GM23338 (cell line): ENCODE measurements around the gene TNFAIP3. TPM values are rescaled to one million over a fixed set of nuclear protein-coding genes. Genes with fewer than 3 reads are reported as not detected.

Experiments used
- ATAC-seq: fragments of 200-7000 bp; cut with Tn5 transposase; 3 replicates; pipeline ENCODE4 v1.9.1; 2020
- DNase-seq: peaks from one replicate; pipeline ENCODE4 v3.0.0-alpha.2; 2015; ENCODE audit warnings: low spot score
- H2AFZ ChIP-seq: fragments of 200-600 bp; sonication (generic); 2 replicates; pipeline ENCODE4 v1.8.0; 2016; ENCODE audit warnings: antibody characterized with exemption, mild to moderate bottlenecking, moderate library complexity
- H3F3A ChIP-seq: fragments of 200-600 bp; sonication (generic); replicated peaks from 2 replicates; pipeline ENCODE4 v1.8.0; 2017; ENCODE audit warnings: antibody characterized with exemption, mixed run types, low read depth
- H3K27ac ChIP-seq: fragments of 200-600 bp; sonication (generic); 2 replicates; pipeline ENCODE4 v1.6.1; 2016; ENCODE audit warnings: low read depth
- H3K27me3 ChIP-seq: fragments of 200-600 bp; sonication (generic); 2 replicates; pipeline ENCODE4 v1.8.0; 2016; ENCODE audit warnings: mild to moderate bottlenecking, mixed run types, moderate library complexity; ENCODE audit not compliant: insufficient read depth
- H3K36me3 ChIP-seq: fragments of 200-600 bp; sonication (generic); 2 replicates; pipeline ENCODE4 v1.8.0; 2016; ENCODE audit warnings: mild to moderate bottlenecking; ENCODE audit not compliant: insufficient read depth
- H3K4me1 ChIP-seq: fragments of 200-600 bp; sonication (generic); 2 replicates; pipeline ENCODE4 v1.8.0; 2016; ENCODE audit warnings: mild to moderate bottlenecking, moderate library complexity; ENCODE audit not compliant: insufficient read depth
- H3K4me2 ChIP-seq: fragments of 200-600 bp; sonication (generic); 2 replicates; pipeline ENCODE4 v1.7.1; 2017; ENCODE audit warnings: mixed run types
- H3K4me3 ChIP-seq: fragments of 200-600 bp; sonication (generic); 2 replicates; pipeline ENCODE4 v1.6.1; 2016; ENCODE audit warnings: mixed run types
- H3K79me2 ChIP-seq: fragments of 200-600 bp; sonication (generic); replicated peaks from 2 replicates; pipeline ENCODE4 v1.8.0; 2017; ENCODE audit warnings: mild to moderate bottlenecking; ENCODE audit not compliant: insufficient read depth
- H3K9me2 ChIP-seq: fragments of 200-600 bp; sonication (generic); 2 replicates; pipeline ENCODE4 v1.8.0; 2017; ENCODE audit not compliant: insufficient read depth
- H4K20me1 ChIP-seq: fragments of 200-600 bp; sonication (generic); replicated peaks from 2 replicates; pipeline ENCODE4 v1.8.0; 2017; ENCODE audit warnings: mild to moderate bottlenecking; ENCODE audit not compliant: insufficient read depth
- H3K27ac Mint-ChIP-seq: 2 replicates; pipeline ENCODE4 v1.8.0; 2020; ENCODE audit warnings: inconsistent platforms, mild to moderate bottlenecking, moderate library complexity, mixed read lengths
- H3K27me3 Mint-ChIP-seq: 3 replicates; pipeline ENCODE4 v1.8.0; 2022; ENCODE audit warnings: low read depth, mild to moderate bottlenecking, moderate library complexity, mixed read lengths, inconsistent platforms; ENCODE audit not compliant: insufficient read depth, poor library complexity
- H3K36me3 Mint-ChIP-seq: 3 replicates; pipeline ENCODE4 v1.8.0; 2021; ENCODE audit warnings: low read depth, mild to moderate bottlenecking, inconsistent platforms, moderate library complexity, mixed read lengths
- H3K4me1 Mint-ChIP-seq: 3 replicates; pipeline ENCODE4 v1.8.0; 2020; ENCODE audit warnings: mild to moderate bottlenecking, inconsistent platforms, mixed read lengths
- H3K4me3 Mint-ChIP-seq: 3 replicates; pipeline ENCODE4 v1.8.0; 2021; ENCODE audit warnings: moderate library complexity, mild to moderate bottlenecking, inconsistent platforms, mixed read lengths
- H3K9me3 Mint-ChIP-seq: 3 replicates; pipeline ENCODE4 v1.8.0; 2020; ENCODE audit warnings: moderate library complexity, mild to moderate bottlenecking, inconsistent platforms, mixed read lengths
- CREB1 ChIP-seq: fragments of 250-450 bp; sonication (Bioruptor Pico); IDR thresholded peaks from 2 replicates; pipeline ENCODE4 v1.5.0; 2020; ENCODE audit warnings: low read depth, mild to moderate bottlenecking, moderate library complexity
- EZH2 ChIP-seq: fragments of 200-600 bp; sonication (generic); IDR thresholded peaks from one replicate; pipeline ENCODE4 v1.8.0; 2017; ENCODE audit warnings: antibody characterized with exemption, mild to moderate bottlenecking, low read depth; ENCODE audit not compliant: unreplicated experiment
- EZH2phosphoT487 ChIP-seq: fragments of 200-600 bp; sonication (generic); IDR thresholded peaks from one replicate; pipeline ENCODE4 v1.8.1; 2018; ENCODE audit warnings: antibody characterized with exemption; ENCODE audit not compliant: unreplicated experiment
- JUNB ChIP-seq: IDR thresholded peaks from one replicate; pipeline ENCODE4 v1.6.1; 2016; ENCODE audit warnings: antibody characterized with exemption; ENCODE audit not compliant: unreplicated experiment
- NANOG ChIP-seq: IDR thresholded peaks from 2 replicates; pipeline ENCODE4 v1.6.1; 2016; ENCODE audit warnings: antibody characterized with exemption, borderline replicate concordance
- POLR2AphosphoS5 ChIP-seq: IDR thresholded peaks from 2 replicates; pipeline ENCODE4 v1.6.1; 2016; ENCODE audit warnings: antibody characterized with exemption, low read depth
- STAT1 ChIP-seq: IDR thresholded peaks from one replicate; pipeline ENCODE4 v1.6.1; 2016; ENCODE audit warnings: antibody characterized with exemption; ENCODE audit not compliant: unreplicated experiment
- ZNF114 ChIP-seq: fragments of 250-450 bp; sonication (Bioruptor Pico); IDR thresholded peaks from 2 replicates; pipeline ENCODE4 v1.5.0; 2020; ENCODE audit warnings: mild to moderate bottlenecking, moderate library complexity
- ZNF331 ChIP-seq: fragments of 250-450 bp; sonication (Bioruptor Pico); IDR thresholded peaks from 2 replicates; pipeline ENCODE4 v1.5.0; 2020; ENCODE audit warnings: low read depth, mild to moderate bottlenecking, moderate library complexity
- polyA plus RNA-seq: library from polyadenylated mRNA; unstranded; fragments of >200 nt; fragmentation: Nextera tagmentation; extraction: Ambion mirVana; gene quantifications from 2 replicates; pipeline ENCODE4 v1.2.1, GENCODE V29; 2016
- total RNA-seq: library from RNA; depleted of rRNA; stranded (reverse); fragments of >200 nt; shearing (Covaris generic); gene quantifications from 2 replicates; pipeline ENCODE4 v1.2.3, GENCODE V29; 2014
- TF ChIP-seq, protein P1 (sequence below), 2 experiments: fragments of 200-600 bp in 1 of 2; sonication (generic) in 1 of 2; conservative IDR thresholded peaks; 2 replicates each; pipeline versions ENCODE4 v1.5.1 to v1.6.1; 2016 to 2017; ENCODE audit warnings: antibody characterized with exemption in 2 of 2, low read depth in 2 of 2, mild to moderate bottlenecking in 2 of 2, moderate library complexity in 1 of 2
- TF ChIP-seq, protein P2 (sequence below): IDR thresholded peaks from one replicate; pipeline ENCODE4 v1.6.1; 2018; ENCODE audit warnings: antibody characterized with exemption; ENCODE audit not compliant: unreplicated experiment

The TNFAIP3 gene
- total and polyA plus RNA-seq, 2 experiments from 2014 or later: 2.1 to 2.3 TPM

DNA sequence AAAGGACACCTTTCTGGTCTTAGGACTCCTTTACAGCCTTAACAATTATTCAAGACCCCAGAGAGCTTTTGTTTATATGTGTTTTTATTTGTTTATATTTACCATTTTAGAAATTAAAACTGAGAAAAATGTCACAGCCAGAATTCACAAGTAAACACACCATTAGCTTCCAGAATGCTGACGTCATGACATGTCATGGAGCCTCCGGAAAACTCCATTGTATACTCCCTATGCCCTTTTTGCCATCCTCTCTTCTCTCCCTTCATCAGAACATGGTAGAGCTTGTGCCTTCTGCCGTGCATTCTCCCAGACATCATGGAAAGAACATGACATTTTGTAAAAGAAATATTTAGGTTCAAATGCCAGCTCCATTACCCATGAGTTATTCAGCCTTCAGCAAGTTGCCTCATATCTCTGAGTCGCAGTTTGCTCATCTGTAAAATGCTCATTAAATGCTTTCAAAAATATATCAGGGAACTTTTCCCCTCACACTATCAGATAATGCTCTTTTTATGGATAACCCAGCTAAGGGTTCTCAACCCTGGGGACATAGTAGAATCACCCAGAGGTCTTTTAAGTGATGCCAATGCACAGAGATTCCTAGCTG, 27.8 kb downstream of the TNFAIP3 start:
- no peak for ATAC-seq
- TF ChIP-seq, protein P1, sequence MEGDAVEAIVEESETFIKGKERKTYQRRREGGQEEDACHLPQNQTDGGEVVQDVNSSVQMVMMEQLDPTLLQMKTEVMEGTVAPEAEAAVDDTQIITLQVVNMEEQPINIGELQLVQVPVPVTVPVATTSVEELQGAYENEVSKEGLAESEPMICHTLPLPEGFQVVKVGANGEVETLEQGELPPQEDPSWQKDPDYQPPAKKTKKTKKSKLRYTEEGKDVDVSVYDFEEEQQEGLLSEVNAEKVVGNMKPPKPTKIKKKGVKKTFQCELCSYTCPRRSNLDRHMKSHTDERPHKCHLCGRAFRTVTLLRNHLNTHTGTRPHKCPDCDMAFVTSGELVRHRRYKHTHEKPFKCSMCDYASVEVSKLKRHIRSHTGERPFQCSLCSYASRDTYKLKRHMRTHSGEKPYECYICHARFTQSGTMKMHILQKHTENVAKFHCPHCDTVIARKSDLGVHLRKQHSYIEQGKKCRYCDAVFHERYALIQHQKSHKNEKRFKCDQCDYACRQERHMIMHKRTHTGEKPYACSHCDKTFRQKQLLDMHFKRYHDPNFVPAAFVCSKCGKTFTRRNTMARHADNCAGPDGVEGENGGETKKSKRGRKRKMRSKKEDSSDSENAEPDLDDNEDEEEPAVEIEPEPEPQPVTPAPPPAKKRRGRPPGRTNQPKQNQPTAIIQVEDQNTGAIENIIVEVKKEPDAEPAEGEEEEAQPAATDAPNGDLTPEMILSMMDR (conservative IDR thresholded peaks at IDR 0.05; ENCODE audit: low read depth in 2 of 2): no peak
- TF ChIP-seq EZH2phosphoT487: no peak
- TF ChIP-seq, protein P2, sequence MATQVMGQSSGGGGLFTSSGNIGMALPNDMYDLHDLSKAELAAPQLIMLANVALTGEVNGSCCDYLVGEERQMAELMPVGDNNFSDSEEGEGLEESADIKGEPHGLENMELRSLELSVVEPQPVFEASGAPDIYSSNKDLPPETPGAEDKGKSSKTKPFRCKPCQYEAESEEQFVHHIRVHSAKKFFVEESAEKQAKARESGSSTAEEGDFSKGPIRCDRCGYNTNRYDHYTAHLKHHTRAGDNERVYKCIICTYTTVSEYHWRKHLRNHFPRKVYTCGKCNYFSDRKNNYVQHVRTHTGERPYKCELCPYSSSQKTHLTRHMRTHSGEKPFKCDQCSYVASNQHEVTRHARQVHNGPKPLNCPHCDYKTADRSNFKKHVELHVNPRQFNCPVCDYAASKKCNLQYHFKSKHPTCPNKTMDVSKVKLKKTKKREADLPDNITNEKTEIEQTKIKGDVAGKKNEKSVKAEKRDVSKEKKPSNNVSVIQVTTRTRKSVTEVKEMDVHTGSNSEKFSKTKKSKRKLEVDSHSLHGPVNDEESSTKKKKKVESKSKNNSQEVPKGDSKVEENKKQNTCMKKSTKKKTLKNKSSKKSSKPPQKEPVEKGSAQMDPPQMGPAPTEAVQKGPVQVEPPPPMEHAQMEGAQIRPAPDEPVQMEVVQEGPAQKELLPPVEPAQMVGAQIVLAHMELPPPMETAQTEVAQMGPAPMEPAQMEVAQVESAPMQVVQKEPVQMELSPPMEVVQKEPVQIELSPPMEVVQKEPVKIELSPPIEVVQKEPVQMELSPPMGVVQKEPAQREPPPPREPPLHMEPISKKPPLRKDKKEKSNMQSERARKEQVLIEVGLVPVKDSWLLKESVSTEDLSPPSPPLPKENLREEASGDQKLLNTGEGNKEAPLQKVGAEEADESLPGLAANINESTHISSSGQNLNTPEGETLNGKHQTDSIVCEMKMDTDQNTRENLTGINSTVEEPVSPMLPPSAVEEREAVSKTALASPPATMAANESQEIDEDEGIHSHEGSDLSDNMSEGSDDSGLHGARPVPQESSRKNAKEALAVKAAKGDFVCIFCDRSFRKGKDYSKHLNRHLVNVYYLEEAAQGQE: no peak
- TF ChIP-seq CREB1: no peak
- TF ChIP-seq ZNF114: no peak
- Mint-ChIP-seq H3K4me1 (no peaks in the 10 kb centered on the region; the same call in 2 of the 3 replicates), H3K27ac (no peak overlapping the region), H3K9me3 (no peaks in the 10 kb centered on the region; the same call in 2 of the 3 replicates), H3K4me3 (no peak overlapping the region), H3K27me3 (no peaks in the 10 kb centered on the region), H3K36me3 (no peaks in the 10 kb centered on the region)
- H3K4me3 ChIP-seq: no peak overlapping the region
- no peaks in the 10 kb centered on the region for H3K27me3 ChIP-seq
- no peaks in the 10 kb centered on the region for H3K79me2 ChIP-seq
- H2AFZ ChIP-seq: no peak overlapping the region
- H3K36me3 ChIP-seq: no peaks in the 10 kb centered on the region
- H4K20me1 ChIP-seq: no peaks in the 10 kb centered on the region
- H3F3A ChIP-seq: no peaks in the 10 kb centered on the region
- no peaks in the 10 kb centered on the region for H3K4me1 ChIP-seq
- no peak for DNase-seq
- H3K27ac ChIP-seq: no peak overlapping the region
- no peak overlapping the region for H3K4me2 ChIP-seq
- peaks cover 8% of the 10 kb centered on the region for H3K9me2 ChIP-seq

DNA sequence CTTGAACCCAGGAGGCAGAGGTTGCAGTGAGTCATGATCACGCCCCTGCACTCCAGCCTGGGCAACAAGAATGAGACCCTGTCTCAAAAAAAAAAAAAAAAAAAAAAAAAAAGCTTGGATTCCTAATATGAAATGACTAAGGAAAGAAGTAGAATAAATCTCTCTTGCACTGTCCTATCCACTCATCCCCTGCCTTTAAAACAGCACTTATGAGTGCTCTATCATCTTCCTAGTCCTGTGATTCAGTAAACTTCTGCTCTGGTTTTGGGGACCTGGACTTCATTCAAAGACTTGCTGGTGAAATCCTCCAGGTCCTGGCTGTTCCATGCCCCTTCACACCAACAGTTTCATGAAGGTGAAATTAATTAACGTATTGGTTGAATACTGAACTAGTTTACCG, 29.6 kb downstream of the TNFAIP3 start:
- no peak overlapping the region for H3K27ac Mint-ChIP-seq
- H3K4me2 ChIP-seq: no peak overlapping the region
- H3K4me3 Mint-ChIP-seq: no peak overlapping the region
- H3K9me3 Mint-ChIP-seq: no peaks in the 10 kb centered on the region; the same call in 2 of the 3 replicates
- H3K27ac ChIP-seq: no peak overlapping the region
- no peak overlapping the region for H2AFZ ChIP-seq
- no peak for DNase-seq
- H3K79me2 ChIP-seq: no peaks in the 10 kb centered on the region
- H4K20me1 ChIP-seq: no peaks in the 10 kb centered on the region
- no peaks in the 10 kb centered on the region for H3K36me3 ChIP-seq
- H3K27me3 ChIP-seq: no peaks in the 10 kb centered on the region
- no peak overlapping the region for H3K4me3 ChIP-seq
- H3K9me2 ChIP-seq: peaks cover 4% of the 10 kb centered on the region; the same call in 1 of the 2 replicates
- no peaks in the 10 kb centered on the region for H3K4me1 ChIP-seq
- no peaks in the 10 kb centered on the region for H3F3A ChIP-seq
- no peaks in the 10 kb centered on the region; the same call in 2 of the 3 replicates for H3K4me1 Mint-ChIP-seq
- ATAC-seq: no peak
- no peaks in the 10 kb centered on the region for H3K27me3 Mint-ChIP-seq
- no peaks in the 10 kb centered on the region for H3K36me3 Mint-ChIP-seq
- TF ChIP-seq EZH2phosphoT487 (no peak), STAT1 (no peak), EZH2 (no peak), JUNB (no peak), POLR2AphosphoS5 (no peak), NANOG (no peak), ZNF114 (no peak), CREB1 (no peak), ZNF331 (CRISPR knock-in tag) (no peak)
- TF ChIP-seq, protein P1 (conservative IDR thresholded peaks at IDR 0.05; ENCODE audit: low read depth in 2 of 2): no peak
- TF ChIP-seq, protein P2: no peak
